Measurements from ENCODE around the gene ZFP36. TPM values are rescaled to one million over a fixed set of nuclear protein-coding genes. Genes with fewer than 3 reads are reported as not detected.

Gene ZFP36
- total RNA-seq, 1 donor from 2014 or later = 21.6 TPM

GRCh38 chr19:39426170-39426569, 19.5 kb downstream of the ZFP36 start:
- DNase-seq (ENCODE audit: low read depth) (no peak), FAIRE-seq (no peak)
- H3K9me3 Mint-ChIP-seq (ENCODE audit: unreplicated experiment) = no peaks in the 10 kb centered on the region
- Histone ChIP-seq H4K20me1 (ENCODE audit: insufficient read depth, low read length) (peaks cover 32% of the 10 kb centered on the region), H3K9ac (ENCODE audit: low read length) (peak overlapping the region; percentile 29), H2AFZ (ENCODE audit: low read depth, low read length) (no peak overlapping the region), H3K4me2 (ENCODE audit: low read length) (no peak overlapping the region), H3K27me3 (ENCODE audit: insufficient read depth, low read length) (no peaks in the 10 kb centered on the region), H3K9me3 (ENCODE audit: insufficient read depth, low read depth, low read length) (no peaks in the 10 kb centered on the region), H3K79me2 (ENCODE audit: insufficient read depth, low read length) (peaks cover 12% of the 10 kb centered on the region), H3K27ac (ENCODE audit: low read depth, low read length) (no peak overlapping the region), H3K4me1 (ENCODE audit: insufficient read depth, low read length) (peaks cover 22% of the 10 kb centered on the region), H3K4me3 (ENCODE audit: insufficient read depth, low read depth, low read length) (no peak overlapping the region), H3K36me3 (ENCODE audit: insufficient read depth, low read length) (peaks cover 14% of the 10 kb centered on the region)
- TF ChIP-seq EZH2 (IDR thresholded peaks at IDR 0.05; ENCODE audit: insufficient read depth, low read length) = no peak
- TF ChIP-seq, protein P1, sequence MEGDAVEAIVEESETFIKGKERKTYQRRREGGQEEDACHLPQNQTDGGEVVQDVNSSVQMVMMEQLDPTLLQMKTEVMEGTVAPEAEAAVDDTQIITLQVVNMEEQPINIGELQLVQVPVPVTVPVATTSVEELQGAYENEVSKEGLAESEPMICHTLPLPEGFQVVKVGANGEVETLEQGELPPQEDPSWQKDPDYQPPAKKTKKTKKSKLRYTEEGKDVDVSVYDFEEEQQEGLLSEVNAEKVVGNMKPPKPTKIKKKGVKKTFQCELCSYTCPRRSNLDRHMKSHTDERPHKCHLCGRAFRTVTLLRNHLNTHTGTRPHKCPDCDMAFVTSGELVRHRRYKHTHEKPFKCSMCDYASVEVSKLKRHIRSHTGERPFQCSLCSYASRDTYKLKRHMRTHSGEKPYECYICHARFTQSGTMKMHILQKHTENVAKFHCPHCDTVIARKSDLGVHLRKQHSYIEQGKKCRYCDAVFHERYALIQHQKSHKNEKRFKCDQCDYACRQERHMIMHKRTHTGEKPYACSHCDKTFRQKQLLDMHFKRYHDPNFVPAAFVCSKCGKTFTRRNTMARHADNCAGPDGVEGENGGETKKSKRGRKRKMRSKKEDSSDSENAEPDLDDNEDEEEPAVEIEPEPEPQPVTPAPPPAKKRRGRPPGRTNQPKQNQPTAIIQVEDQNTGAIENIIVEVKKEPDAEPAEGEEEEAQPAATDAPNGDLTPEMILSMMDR (IDR thresholded peaks at IDR 0.05; ENCODE audit: insufficient read depth, low read depth, low read length) = no peak
- no peaks in the 10 kb centered on the region for H3K27me3 Mint-ChIP-seq (ENCODE audit: low read depth, unreplicated experiment)
- H3K4me3 Mint-ChIP-seq (ENCODE audit: unreplicated experiment) = peak overlapping the region; percentile 41
- peaks cover 24% of the 10 kb centered on the region for H3K4me1 Mint-ChIP-seq (ENCODE audit: low read depth, unreplicated experiment)
- peak overlapping the region; percentile 66 for H3K27ac Mint-ChIP-seq (ENCODE audit: unreplicated experiment)
- H3K36me3 Mint-ChIP-seq (ENCODE audit: low read depth, unreplicated experiment) = peaks cover 31% of the 10 kb centered on the region

- Mint-ChIP-seq H3K27ac (ENCODE audit: unreplicated experiment) (peak overlapping the region; percentile 97), H3K9me3 (ENCODE audit: unreplicated experiment) (no peaks in the 10 kb centered on the region), H3K36me3 (ENCODE audit: low read depth, unreplicated experiment) (peaks cover 26% of the 10 kb centered on the region), H3K4me3 (ENCODE audit: unreplicated experiment) (no peak overlapping the region), H3K27me3 (ENCODE audit: low read depth, unreplicated experiment) (no peaks in the 10 kb centered on the region), H3K4me1 (ENCODE audit: low read depth, unreplicated experiment) (peaks cover 24% of the 10 kb centered on the region)
- peak overlapping the region; percentile 84 for H3K9ac ChIP-seq (ENCODE audit: low read length)
- TF ChIP-seq, protein P1 (IDR thresholded peaks at IDR 0.05; ENCODE audit: insufficient read depth, low read depth, low read length) = no peak
- no peak for TF ChIP-seq EZH2 (IDR thresholded peaks at IDR 0.05; ENCODE audit: insufficient read depth, low read length)
- H3K9me3 ChIP-seq (ENCODE audit: insufficient read depth, low read depth, low read length) = no peaks in the 10 kb centered on the region
- no peaks in the 10 kb centered on the region for H3K27me3 ChIP-seq (ENCODE audit: insufficient read depth, low read length)
- peaks cover 35% of the 10 kb centered on the region for H4K20me1 ChIP-seq (ENCODE audit: insufficient read depth, low read length)
- no peak overlapping the region for H2AFZ ChIP-seq (ENCODE audit: low read depth, low read length)
- peak overlapping the region; percentile 99 for H3K27ac ChIP-seq (ENCODE audit: low read depth, low read length)
- H3K4me2 ChIP-seq (ENCODE audit: low read length) = peak overlapping the region; percentile 68
- DNase-seq (ENCODE audit: low read depth) (no peak), FAIRE-seq (no peak)
- peaks cover 24% of the 10 kb centered on the region for H3K4me1 ChIP-seq (ENCODE audit: insufficient read depth, low read length)
- H3K4me3 ChIP-seq (ENCODE audit: insufficient read depth, low read depth, low read length) = no peak overlapping the region
- H3K79me2 ChIP-seq (ENCODE audit: insufficient read depth, low read length) = peaks cover 14% of the 10 kb centered on the region
- peaks cover 16% of the 10 kb centered on the region for H3K36me3 ChIP-seq (ENCODE audit: insufficient read depth, low read length)
Observed at GRCh38 chr19:39427707-39428106, 21.1 kb downstream of the ZFP36 start.

GRCh38 chr19:39428283-39429112, 21.9 kb downstream of the ZFP36 start:
- H4K20me1 ChIP-seq (ENCODE audit: insufficient read depth, low read length) = peaks cover 36% of the 10 kb centered on the region
- peak; percentile 91 for DNase-seq (ENCODE audit: low read depth)
- peak overlapping the region; percentile 68 for H3K4me2 ChIP-seq (ENCODE audit: low read length)
- H2AFZ ChIP-seq (ENCODE audit: low read depth, low read length) = no peak overlapping the region
- peak overlapping the region; percentile 99 for H3K27ac ChIP-seq (ENCODE audit: low read depth, low read length)
- Mint-ChIP-seq H3K9me3 (ENCODE audit: unreplicated experiment) (no peaks in the 10 kb centered on the region), H3K4me3 (ENCODE audit: unreplicated experiment) (peak overlapping the region; percentile 66), H3K36me3 (ENCODE audit: low read depth, unreplicated experiment) (peaks cover 27% of the 10 kb centered on the region), H3K4me1 (ENCODE audit: low read depth, unreplicated experiment) (peaks cover 27% of the 10 kb centered on the region), H3K27me3 (ENCODE audit: low read depth, unreplicated experiment) (no peaks in the 10 kb centered on the region), H3K27ac (ENCODE audit: unreplicated experiment) (peak overlapping the region; percentile 97)
- no peak for FAIRE-seq
- TF ChIP-seq EZH2 (IDR thresholded peaks at IDR 0.05; ENCODE audit: insufficient read depth, low read length) = no peak
- TF ChIP-seq, protein P1 (IDR thresholded peaks at IDR 0.05; ENCODE audit: insufficient read depth, low read depth, low read length) = no peak
- H3K36me3 ChIP-seq (ENCODE audit: insufficient read depth, low read length) = peaks cover 24% of the 10 kb centered on the region
- H3K79me2 ChIP-seq (ENCODE audit: insufficient read depth, low read length) = peaks cover 17% of the 10 kb centered on the region
- peak overlapping the region; percentile 84 for H3K9ac ChIP-seq (ENCODE audit: low read length)
- H3K4me1 ChIP-seq (ENCODE audit: insufficient read depth, low read length) = peaks cover 24% of the 10 kb centered on the region
- H3K27me3 ChIP-seq (ENCODE audit: insufficient read depth, low read length) = no peaks in the 10 kb centered on the region
- H3K4me3 ChIP-seq (ENCODE audit: insufficient read depth, low read depth, low read length) = no peak overlapping the region
- no peaks in the 10 kb centered on the region for H3K9me3 ChIP-seq (ENCODE audit: insufficient read depth, low read depth, low read length)
